Activated CD8-positive, alpha-beta T cell treated with anti-CD3 and anti-CD28 coated beads, Interleukin-2, amount 10 ng/mL, durations not matched to agents 7 days and 5 days (primary cell): ENCODE measurements around the gene ACER3. TPM values are rescaled to one million over a fixed set of nuclear protein-coding genes. Genes with fewer than 3 reads are reported as not detected.
"Not testable (repeated sequence)": the region's sequence is repeated elsewhere in the genome, so short reads cannot be mapped to it uniquely, and the experiment has no call there.

Source experiments
- ATAC-seq: fragments of 150-1000 bp; cut with Tn5 transposase; one replicate; pipeline ENCODE4 v1.10.0; 2021; ENCODE audit warnings: moderate library complexity
- CTCF ChIA-PET: fragments of 350-600 bp; sonication (Branson Sonifier 250); formaldehyde crosslinking; loops from one replicate; lab custom pipeline; 2021; ENCODE audit warnings: antibody characterized with exemption; lab: Charles Lee
- POLR2A ChIA-PET: fragments of 350-600 bp; sonication (Branson Sonifier 250); formaldehyde crosslinking; loops from one replicate; lab custom pipeline; 2021; ENCODE audit warnings: antibody characterized with exemption; lab: Charles Lee
- DNase-seq: peaks from one replicate; pipeline ENCODE4 v3.0.0-alpha.2; 2020
- H3K27ac Mint-ChIP-seq: one replicate; pipeline ENCODE4 v1.8.0; 2021; ENCODE audit warnings: mild to moderate bottlenecking, mixed read lengths
- H3K27me3 Mint-ChIP-seq: one replicate; pipeline ENCODE4 v1.8.0; 2021; ENCODE audit warnings: low read depth, mixed read lengths
- H3K36me3 Mint-ChIP-seq: one replicate; pipeline ENCODE4 v1.8.0; 2021; ENCODE audit warnings: low read depth, mixed read lengths
- H3K4me1 Mint-ChIP-seq: one replicate; pipeline ENCODE4 v1.8.0; 2021; ENCODE audit warnings: low read depth, mixed read lengths
- H3K4me3 Mint-ChIP-seq: one replicate; pipeline ENCODE4 v1.8.0; 2021; ENCODE audit warnings: mild to moderate bottlenecking, mixed read lengths
- H3K9me3 Mint-ChIP-seq: one replicate; pipeline ENCODE4 v1.8.0; 2022; ENCODE audit warnings: mixed read lengths; ENCODE audit not compliant: insufficient read depth
- total RNA-seq, 2 experiments: library from RNA; stranded (reverse); gene quantifications; one replicate each; pipeline ENCODE4 v1.2.3, GENCODE V29; 2021

The ACER3 gene
- total RNA-seq, 2 experiments from 2014 or later: 9.4 to 13.8 TPM

DNA sequence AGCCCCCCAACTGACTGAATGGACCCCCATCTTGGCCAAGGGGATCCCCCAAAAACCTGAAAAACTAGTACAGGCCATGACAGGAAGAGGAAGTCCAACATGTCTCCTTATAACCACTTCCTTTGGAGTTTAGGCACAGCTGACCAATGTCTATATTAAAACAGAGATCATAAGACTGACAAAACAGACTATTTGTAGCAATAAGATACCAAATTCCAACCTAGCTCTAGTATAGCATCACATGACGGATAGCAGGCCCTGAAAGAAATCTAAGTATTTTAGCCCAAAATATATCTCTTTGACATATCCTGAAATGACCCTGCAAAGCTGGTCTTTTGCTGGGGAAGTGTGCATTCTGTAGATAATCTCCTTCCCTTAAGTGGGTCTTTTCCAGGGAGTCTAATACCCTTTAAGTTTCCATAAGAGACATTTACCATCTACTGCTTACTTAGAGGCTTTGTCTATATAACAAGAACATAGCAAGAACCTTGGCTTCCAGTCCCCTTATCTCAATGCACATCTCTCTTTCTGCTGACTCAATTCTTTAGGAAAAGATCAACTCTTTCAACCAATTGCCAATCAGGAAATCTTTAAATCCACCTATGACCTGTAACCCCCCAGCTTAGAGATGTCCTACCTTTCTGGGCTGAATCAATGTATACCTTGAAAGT, 34.9 kb upstream of the ACER3 start:
- no peak overlapping the region for H3K4me3 Mint-ChIP-seq
- no peak for ATAC-seq
- peaks cover 4% of the 10 kb centered on the region for H3K27me3 Mint-ChIP-seq
- DNase-seq: no peak
- CTCF ChIA-PET: interaction anchor here (1.3 kb wide), 1 partner anchor 93 kb away, joined by 3 read pairs; no protein-coding TSS in a partner anchor
- peaks cover 28% of the 10 kb centered on the region for H3K4me1 Mint-ChIP-seq
- H3K27ac Mint-ChIP-seq: peak overlapping the region; percentile 65
- H3K36me3 Mint-ChIP-seq: peaks cover 3% of the 10 kb centered on the region
- POLR2A ChIA-PET: no interaction called here
- H3K9me3 Mint-ChIP-seq: no peaks in the 10 kb centered on the region

DNA sequence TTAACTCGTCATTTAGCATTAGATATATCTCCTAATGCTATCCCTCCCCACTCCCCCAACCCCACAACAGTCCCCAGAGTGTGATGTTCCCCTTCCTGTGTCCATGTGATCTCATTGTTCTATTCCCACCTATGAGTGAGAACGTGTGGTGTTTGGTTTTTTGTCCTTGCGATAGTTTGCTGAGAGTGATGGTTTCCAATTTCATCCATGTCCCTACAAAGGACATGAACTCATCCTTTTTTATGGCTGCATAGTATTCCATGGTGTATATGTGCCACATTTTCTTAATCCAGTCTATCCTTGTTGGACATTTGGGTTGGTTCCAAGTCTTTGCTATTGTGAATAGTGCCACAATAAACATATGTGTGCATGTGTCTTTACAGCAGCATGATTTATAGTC, 34.2 kb upstream of the ACER3 start:
- H3K27ac Mint-ChIP-seq, POLR2A ChIA-PET, H3K4me3 Mint-ChIP-seq, CTCF ChIA-PET, H3K27me3 Mint-ChIP-seq, ATAC-seq, H3K36me3 Mint-ChIP-seq, DNase-seq, H3K9me3 Mint-ChIP-seq: not testable (repeated sequence)
- peaks cover 28% of the 10 kb centered on the region for H3K4me1 Mint-ChIP-seq

DNA sequence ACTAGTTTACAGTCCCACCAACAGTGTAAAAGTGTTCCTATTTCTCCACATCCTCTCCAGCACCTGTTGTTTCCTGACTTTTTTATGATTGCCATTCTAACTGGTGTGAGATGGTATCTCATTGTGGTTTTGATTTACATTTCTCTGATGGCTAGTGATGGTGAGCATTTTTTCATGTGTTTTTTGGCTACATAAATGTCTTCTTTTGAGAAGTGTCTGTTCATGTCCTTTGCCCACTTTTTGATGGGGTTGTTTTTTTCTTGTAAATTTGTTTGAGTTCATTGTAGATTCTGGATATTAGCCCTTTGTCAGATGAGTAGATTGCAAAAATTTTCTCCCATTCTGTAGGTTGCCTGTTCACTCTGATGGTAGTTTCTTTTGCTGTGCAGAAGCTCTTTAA, 33.7 kb upstream of the ACER3 start:
- H3K27me3 Mint-ChIP-seq, ATAC-seq, H3K9me3 Mint-ChIP-seq, CTCF ChIA-PET, H3K4me3 Mint-ChIP-seq, H3K36me3 Mint-ChIP-seq, POLR2A ChIA-PET, DNase-seq, H3K27ac Mint-ChIP-seq: not testable (repeated sequence)
- H3K4me1 Mint-ChIP-seq: peaks cover 28% of the 10 kb centered on the region

DNA sequence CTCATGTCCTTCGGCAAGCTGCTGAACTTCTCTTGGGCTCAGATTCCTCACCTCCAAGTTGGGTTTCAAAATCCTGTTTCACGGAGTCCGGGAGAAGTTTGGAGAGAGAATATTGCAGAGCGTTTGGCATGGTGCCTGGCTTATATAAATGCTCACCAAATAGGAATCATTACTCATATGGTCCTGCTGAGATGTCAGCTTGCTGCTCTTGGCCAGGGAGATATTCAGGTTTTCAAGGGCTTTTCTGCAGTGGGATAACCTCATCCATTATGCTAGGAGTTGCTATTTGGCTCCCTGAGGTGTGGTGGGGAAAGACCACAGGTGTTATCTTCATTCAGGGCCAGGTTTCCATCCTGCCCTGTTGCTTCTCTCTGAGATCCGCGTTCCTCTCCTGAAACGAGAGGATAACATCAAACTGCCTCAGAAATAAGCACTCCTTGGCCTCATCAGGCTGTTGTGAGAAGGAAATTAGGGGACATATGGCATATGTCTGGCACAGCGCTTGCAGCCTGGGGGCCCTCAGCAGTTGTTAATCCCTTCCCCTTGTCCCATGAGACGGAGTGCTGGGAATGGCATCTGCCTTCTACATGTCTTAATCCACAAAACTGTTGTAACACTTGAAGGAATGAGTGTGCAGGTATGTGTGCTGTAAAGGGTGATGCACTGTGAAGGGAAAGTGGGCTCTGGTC, 29.9 kb upstream of the ACER3 start:
- peaks cover 3% of the 10 kb centered on the region for H3K36me3 Mint-ChIP-seq
- H3K4me3 Mint-ChIP-seq: no peak overlapping the region
- ATAC-seq (no peak), DNase-seq (no peak)
- ChIA-PET POLR2A (no interaction called here), CTCF (interaction anchor here (1.9 kb wide), 1 partner anchor 89 kb away, joined by 5 read pairs; no protein-coding TSS in a partner anchor)
- H3K9me3 Mint-ChIP-seq: no peaks in the 10 kb centered on the region
- peaks cover 4% of the 10 kb centered on the region for H3K27me3 Mint-ChIP-seq
- H3K4me1 Mint-ChIP-seq: peaks cover 6% of the 10 kb centered on the region
- no peak overlapping the region for H3K27ac Mint-ChIP-seq

DNA sequence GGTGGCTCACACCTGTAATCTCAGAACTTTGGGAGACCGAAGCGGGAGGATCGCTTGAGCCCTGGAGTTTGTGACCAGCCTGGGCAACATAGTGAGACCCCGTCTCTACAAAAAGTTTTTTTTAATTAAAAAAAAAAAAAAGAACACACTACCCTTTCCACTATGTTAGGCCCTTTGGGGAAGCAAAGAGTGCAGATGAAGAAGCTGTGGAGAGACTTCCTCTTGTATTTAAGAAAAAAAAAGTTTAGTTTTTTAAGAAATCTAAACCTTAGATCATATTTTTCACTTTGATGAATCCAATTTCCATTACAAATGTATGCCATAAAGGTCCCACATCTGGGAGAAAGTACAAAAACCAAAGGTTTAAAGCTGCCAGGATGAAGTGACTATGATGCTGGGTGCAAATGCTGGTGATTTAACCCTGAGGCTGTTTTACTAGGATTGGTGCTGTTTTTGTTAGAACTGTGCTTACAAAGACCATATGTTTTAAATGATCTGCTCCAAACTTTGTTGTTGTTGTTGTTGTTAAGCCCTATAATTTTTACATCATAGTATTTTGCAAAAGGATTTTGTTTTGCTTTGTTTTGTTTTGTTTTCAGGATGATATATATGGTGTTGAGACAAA, 28.9 kb upstream of the ACER3 start:
- ATAC-seq: no peak
- ChIA-PET CTCF (no interaction called here), POLR2A (no interaction called here)
- Mint-ChIP-seq H3K36me3 (no peaks in the 10 kb centered on the region), H3K27ac (no peak overlapping the region), H3K9me3 (no peaks in the 10 kb centered on the region), H3K4me3 (no peak overlapping the region), H3K27me3 (peaks cover 4% of the 10 kb centered on the region), H3K4me1 (no peaks in the 10 kb centered on the region)
- no peak for DNase-seq

DNA sequence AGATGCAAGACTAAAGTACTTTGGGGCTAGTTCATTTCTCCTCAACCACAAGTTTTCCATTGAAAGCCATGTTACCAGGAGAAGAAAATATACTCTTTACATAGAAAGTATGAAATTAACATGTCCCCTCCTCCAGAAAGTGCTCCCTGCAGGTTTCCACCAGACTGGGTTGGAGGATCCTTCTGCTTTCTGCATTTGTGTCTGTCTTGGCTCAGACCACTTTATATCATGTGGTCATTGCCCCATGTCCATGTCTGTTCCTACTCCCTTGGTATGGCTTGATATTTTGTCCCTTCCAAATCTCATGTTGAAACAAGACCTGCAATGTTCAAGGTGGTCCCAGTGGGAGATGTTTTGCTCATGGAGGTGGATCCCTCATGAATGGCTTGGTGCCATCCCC, 28.4 kb upstream of the ACER3 start:
- no peaks in the 10 kb centered on the region for H3K36me3 Mint-ChIP-seq

DNA sequence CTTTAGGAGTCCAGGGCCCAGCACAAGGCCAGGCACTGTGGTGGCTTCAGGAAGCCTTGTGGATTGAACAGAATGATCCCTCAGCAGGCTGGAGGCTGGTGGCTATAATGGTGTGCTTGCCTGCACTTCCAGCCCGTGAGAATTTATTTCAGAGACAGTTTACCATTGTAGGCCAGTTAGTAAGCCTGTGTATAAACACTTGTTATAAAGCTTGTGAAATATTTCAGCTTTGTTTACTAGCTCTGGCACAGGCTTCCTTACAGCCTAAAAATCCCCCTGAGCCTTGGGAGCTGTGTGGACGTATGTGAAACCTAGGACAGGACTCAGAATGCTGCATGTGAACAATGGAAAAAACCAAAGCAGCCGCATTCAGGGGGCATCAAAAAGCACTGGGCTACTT, 26.6 kb upstream of the ACER3 start:
- DNase-seq: no peak
- H3K4me3 Mint-ChIP-seq: no peak overlapping the region
- no peaks in the 10 kb centered on the region for H3K4me1 Mint-ChIP-seq
- no peak overlapping the region for H3K27ac Mint-ChIP-seq
- no peaks in the 10 kb centered on the region for H3K36me3 Mint-ChIP-seq
- peaks cover 8% of the 10 kb centered on the region for H3K27me3 Mint-ChIP-seq
- ChIA-PET POLR2A (no interaction called here), CTCF (interaction anchor here (0.9 kb wide), 1 partner anchor 68 kb away, joined by 3 read pairs; no protein-coding TSS in a partner anchor)
- H3K9me3 Mint-ChIP-seq: no peaks in the 10 kb centered on the region
- no peak for ATAC-seq

More for the DNA sequence above, 28.4 kb upstream of the ACER3 start:
- ChIA-PET CTCF (no interaction called here), POLR2A (no interaction called here)
- no peak overlapping the region for H3K4me3 Mint-ChIP-seq
- ATAC-seq (no peak), DNase-seq (no peak)
- no peaks in the 10 kb centered on the region for H3K4me1 Mint-ChIP-seq
- H3K9me3 Mint-ChIP-seq: no peaks in the 10 kb centered on the region
- H3K27me3 Mint-ChIP-seq: peaks cover 4% of the 10 kb centered on the region
- no peak overlapping the region for H3K27ac Mint-ChIP-seq

DNA sequence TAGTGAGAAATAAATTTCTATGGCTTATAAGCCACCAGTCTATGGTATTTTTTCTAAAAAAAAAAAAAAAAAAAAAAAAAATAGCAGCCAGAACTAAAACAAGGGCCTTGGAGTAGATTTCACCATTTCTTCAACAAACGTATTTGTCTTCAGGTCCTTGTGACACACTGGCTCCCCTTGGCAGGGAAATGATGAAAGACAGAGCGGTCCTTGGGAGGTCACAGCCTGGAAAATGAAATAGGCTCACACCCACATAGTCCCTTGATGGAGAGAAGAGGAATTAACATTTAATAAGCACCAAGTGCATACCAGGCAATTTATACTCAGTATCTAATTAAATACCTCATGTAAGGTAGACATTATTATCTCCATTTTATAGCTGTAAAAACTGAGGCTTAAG, 25.7 kb upstream of the ACER3 start:
- H3K36me3 Mint-ChIP-seq: no peaks in the 10 kb centered on the region
- POLR2A ChIA-PET: no interaction called here
- no peak overlapping the region for H3K27ac Mint-ChIP-seq
- ATAC-seq (no peak), DNase-seq (no peak)
- H3K4me3 Mint-ChIP-seq: no peak overlapping the region
- H3K9me3 Mint-ChIP-seq: no peaks in the 10 kb centered on the region
- peaks cover 14% of the 10 kb centered on the region for H3K27me3 Mint-ChIP-seq
- no peaks in the 10 kb centered on the region for H3K4me1 Mint-ChIP-seq
- CTCF ChIA-PET: no interaction called here

DNA sequence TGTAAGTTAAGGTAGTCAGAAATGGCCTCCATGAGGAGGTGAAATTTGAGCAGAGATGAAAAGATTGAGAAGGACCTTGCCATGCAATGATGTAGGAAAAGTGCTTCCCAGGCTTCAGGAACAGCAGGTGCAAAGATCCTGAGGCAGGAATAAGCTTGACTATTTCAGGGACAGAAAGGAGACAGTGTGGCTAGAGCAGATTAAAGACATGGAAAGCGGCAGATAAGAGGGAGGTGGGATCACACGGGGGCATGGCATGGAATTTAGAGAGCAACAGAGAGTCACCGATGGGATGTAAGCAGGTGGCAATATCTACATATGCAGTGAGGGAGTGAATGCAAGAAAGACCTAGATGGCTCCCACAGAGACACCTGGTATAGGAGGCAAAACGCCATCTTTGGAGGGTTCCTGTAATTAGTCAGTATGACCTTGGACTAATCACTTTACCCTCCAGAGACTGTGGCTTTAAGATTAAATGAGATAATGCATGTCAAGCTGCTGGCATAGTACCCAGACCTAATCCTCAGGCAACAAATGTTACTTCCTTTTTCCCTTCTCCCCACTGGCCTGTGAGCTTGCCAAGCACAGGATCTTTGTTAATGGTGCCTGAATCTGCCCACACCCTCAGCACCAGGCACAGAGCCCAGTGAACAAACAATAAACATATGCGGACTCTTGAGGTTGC, 24.6 kb upstream of the ACER3 start:
- H3K9me3 Mint-ChIP-seq: no peaks in the 10 kb centered on the region
- H3K4me1 Mint-ChIP-seq: no peaks in the 10 kb centered on the region
- ChIA-PET CTCF (interaction anchor here (1.3 kb wide), 1 partner anchor 27 kb away, joined by 4 read pairs; no protein-coding TSS in a partner anchor), POLR2A (no interaction called here)
- H3K4me3 Mint-ChIP-seq: no peak overlapping the region
- ATAC-seq: no peak
- no peak overlapping the region for H3K27ac Mint-ChIP-seq
- no peaks in the 10 kb centered on the region for H3K36me3 Mint-ChIP-seq
- DNase-seq: no peak
- peaks cover 17% of the 10 kb centered on the region for H3K27me3 Mint-ChIP-seq

DNA sequence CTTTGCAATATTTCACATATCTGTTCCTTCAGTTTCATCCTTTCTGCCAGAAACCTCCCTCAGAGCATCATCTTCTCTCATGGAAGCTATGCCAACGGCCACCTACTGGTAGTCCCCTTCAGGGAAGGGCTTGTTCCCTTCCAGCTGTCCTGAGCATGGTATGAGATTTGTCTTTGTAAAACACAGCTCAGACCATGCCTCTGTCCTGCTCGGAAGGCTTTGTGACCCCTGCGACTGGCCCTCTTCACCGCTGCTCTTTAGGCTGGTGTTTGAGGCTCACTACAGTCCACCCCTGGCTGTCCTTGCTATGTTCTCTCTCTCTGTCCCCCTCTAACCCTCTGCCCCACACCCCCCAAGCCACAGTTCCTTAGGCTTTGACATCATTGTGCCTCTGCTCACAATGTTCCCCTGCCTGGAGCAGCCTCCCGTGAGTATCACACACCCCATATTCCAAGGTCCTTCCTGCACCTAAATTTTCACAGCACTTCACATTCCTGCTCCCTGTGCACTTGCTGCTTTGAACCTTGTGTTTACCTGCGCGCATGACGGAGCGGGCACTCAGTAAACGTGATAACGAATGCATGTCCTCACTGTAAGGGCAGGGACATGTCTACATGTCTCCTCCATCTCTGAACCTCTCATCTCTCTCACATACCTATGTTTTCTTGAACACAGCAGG, 24.0 kb upstream of the ACER3 start:
- DNase-seq (no peak), ATAC-seq (no peak)
- Mint-ChIP-seq H3K9me3 (no peaks in the 10 kb centered on the region), H3K36me3 (no peaks in the 10 kb centered on the region), H3K4me3 (no peak overlapping the region), H3K27me3 (peaks cover 18% of the 10 kb centered on the region), H3K4me1 (no peaks in the 10 kb centered on the region), H3K27ac (no peak overlapping the region)
- ChIA-PET POLR2A (no interaction called here), CTCF (interaction anchor here (1.3 kb wide), 1 partner anchor 27 kb away, joined by 4 read pairs; no protein-coding TSS in a partner anchor)
